AG09309 (cell line): ENCODE measurements around the gene CAND2.
A peak's percentile ranks its signal among the peaks of the same experiment; 100 is the strongest.
"Not testable (repeated sequence)": the region's sequence is repeated elsewhere in the genome, so short reads cannot be mapped to it uniquely, and the experiment has no call there.

ENCODE experiments used
- DNase-seq: peaks from one replicate; pipeline ENCODE4 v3.0.0-alpha.2; 2010; ENCODE audit warnings: low read depth
- H3K4me3 ChIP-seq: 2 replicates; pipeline ENCODE4 v1.5.1; 2011; ENCODE audit warnings: mild to moderate bottlenecking, low read depth, low read length, moderate library complexity; ENCODE audit not compliant: control insufficient read depth
- TF ChIP-seq, protein P1 (sequence below): IDR thresholded peaks from 2 replicates; pipeline ENCODE4 v1.5.1; 2011; ENCODE audit warnings: mild to moderate bottlenecking, low read depth, low read length, inconsistent platforms; ENCODE audit not compliant: insufficient read depth, control insufficient read depth; ENCODE audit errors: missing control alignments

The CAND2 gene

DNA sequence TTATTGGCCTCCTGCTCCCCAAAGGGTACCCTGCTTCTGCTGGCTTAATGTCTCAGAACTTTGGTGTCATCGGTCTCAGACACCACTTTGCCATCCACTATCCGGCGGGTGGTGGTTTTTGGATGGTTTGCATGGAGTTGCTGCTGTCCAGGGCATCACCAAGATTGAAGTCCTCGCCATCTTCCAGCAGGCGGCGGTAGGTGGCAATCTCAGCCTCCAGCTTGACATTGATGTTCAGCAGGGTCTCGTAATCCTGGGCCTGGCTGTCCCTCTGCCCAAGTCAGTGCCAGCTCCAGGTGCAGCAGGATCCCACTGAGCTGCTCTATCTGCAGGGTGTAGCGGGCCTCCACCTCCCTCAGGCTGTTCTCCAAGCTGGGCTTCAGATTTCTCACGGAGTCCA lies 9.1 kb upstream of the CAND2 start:
- TF ChIP-seq, protein P1, sequence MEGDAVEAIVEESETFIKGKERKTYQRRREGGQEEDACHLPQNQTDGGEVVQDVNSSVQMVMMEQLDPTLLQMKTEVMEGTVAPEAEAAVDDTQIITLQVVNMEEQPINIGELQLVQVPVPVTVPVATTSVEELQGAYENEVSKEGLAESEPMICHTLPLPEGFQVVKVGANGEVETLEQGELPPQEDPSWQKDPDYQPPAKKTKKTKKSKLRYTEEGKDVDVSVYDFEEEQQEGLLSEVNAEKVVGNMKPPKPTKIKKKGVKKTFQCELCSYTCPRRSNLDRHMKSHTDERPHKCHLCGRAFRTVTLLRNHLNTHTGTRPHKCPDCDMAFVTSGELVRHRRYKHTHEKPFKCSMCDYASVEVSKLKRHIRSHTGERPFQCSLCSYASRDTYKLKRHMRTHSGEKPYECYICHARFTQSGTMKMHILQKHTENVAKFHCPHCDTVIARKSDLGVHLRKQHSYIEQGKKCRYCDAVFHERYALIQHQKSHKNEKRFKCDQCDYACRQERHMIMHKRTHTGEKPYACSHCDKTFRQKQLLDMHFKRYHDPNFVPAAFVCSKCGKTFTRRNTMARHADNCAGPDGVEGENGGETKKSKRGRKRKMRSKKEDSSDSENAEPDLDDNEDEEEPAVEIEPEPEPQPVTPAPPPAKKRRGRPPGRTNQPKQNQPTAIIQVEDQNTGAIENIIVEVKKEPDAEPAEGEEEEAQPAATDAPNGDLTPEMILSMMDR, result peak; percentile 62
- not testable (repeated sequence) for DNase-seq, H3K4me3 ChIP-seq

DNA sequence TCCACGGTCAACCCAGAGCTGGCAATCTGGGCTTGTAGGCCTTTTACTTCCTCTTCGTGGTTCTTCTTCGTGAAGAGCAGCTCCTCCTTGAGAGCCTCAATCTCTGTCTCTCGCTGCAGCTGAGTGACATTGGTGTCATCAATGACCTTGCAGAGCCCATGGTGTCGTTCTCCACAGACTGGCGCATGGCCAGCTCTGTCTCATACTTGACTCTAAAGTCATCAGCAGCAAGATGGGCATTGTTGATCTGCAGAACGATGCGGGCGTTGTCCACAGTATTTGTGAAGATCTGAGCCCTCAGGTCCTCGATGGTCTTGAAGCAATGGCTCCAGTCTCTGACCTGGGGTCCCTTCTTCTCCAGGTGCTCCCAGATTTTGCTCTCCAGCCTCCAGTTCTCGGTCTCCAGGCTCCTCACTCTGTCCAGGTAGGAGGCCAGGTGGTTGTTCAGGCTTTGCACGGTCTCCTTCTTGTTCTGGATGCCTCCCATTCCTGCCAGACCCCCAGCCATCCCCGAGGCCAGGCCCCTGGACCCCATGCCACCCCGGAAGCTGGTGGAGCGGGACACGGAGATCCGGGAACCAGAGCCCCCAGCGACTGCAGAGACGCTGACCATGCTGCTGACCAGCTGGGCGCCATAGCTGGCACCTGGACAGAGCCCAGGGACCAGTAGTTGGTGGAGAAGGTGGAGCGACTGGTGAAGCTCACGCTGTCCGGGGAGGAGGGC lies 8.4 kb upstream of the CAND2 start:
- not testable (repeated sequence) for H3K4me3 ChIP-seq, DNase-seq

DNA sequence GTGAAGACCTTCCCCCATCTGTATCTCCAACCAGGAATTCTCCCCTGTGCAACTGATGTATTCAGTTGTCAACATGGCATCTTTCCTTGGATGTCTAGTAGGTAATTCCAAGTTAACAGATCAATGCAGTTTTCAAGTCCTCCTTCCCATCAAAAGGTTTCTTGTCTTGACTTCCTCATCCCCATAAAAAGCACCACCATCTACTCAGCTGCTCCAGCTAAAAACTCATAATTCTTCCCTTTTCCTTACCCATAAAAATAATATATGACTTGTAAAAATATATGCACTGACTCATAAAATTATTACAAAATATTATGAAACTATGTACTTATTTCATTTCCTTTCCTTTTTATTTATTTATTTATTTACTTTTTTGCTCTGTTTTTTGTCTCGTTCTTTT lies 5.0 kb upstream of the CAND2 start:
- DNase-seq, result no peak
- TF ChIP-seq, protein P1, result no peak
- H3K4me3 ChIP-seq, result no peak overlapping the region

DNA sequence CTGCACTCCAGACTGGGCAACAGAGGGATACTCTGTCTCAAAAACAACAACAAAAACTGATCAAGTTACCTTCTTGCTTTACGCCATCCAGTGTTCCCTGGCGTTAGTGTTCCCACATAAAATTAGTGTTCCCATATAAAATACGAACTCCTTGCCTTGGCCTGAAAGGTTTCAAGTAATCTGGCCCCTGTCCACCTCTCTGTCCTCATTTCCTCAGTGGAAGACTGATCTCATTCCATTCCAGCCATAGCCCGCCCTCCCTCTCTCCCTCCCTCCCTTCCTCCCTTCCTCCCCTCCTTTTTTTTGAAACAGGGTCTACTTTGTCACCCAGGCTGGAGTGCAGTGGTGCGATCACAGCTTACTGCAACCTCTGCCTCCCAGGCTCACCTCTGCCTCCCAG lies 2.8 kb upstream of the CAND2 start:
- DNase-seq, result no peak
- H3K4me3 ChIP-seq, result no peak overlapping the region
- TF ChIP-seq, protein P1, result no peak

DNA sequence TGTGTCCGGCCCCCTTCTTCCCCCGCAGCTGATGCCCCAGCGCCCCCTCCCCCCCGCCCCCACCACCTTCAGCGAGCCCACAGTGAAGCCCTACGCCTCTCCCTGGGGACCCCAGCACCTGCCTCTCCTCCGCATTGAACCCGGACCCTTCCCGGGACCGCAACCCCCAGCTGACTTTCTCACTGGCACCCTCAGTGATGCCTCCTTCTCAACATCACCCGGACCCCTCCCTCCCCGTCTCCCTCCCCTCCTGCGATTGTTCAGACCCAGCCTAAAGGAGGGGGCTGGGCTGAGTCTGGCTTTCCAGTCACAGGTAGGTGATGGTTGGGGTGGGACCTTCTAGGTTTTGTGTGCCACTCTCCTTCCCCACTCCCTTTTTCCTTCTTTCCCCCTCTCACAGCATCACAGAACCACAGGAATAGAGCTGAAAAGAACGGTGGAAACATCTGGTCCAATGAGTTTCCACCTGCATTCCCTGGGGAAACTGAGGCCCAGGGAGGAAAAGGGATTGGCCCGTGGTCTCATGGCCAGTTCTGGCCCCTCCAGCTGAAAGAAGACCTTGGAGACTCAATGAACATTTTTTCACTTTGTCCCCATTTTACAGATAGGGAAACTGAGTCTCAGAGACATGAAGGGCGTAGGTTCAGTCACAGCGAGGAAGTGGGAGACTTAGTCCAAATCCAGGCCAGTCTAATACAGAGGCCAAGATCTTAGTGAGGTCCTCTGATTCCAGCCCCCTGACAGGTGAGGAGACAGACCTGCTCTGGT lies 828 bp downstream of the CAND2 start:
- no peak for DNase-seq
- H3K4me3 ChIP-seq, result no peak overlapping the region; the same call in 1 of the 2 replicates
- TF ChIP-seq, protein P1, result no peak

DNA sequence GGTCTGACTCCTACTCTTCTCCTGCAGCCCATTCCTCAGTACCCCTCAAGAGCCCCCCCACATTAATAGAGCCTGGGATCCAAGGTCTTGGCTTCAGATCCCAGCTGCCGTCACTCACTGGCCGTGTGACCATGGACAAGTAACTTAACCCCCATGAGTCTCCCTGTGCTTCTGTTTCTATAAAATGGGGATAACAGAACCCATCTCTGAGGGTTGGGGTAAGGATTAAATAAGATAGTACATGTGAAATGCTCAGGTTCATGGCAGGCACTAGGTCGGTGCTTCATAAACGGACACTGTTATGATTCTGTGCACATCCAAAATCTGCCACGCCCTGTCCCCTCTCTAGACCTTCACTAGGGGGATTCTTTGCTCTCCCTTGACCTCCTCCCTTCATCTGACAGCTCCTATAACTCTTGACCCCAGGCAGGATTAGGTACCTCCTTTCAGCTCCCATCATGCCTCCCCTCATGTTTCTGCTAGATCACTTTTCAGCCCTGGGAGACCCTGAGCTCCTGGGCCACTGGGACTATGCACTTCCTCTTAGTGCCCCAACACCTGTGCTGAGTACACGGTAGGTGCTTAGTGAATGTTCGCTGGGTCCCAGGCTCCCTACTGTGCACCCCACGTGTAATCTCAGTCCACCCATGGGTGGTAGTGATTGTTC lies 1.5 kb downstream of the CAND2 start:
- no peak for DNase-seq
- TF ChIP-seq, protein P1, result no peak

More for the DNA sequence above, 1.5 kb downstream of the CAND2 start:
- no peak overlapping the region for H3K4me3 ChIP-seq
